Smooth muscle cell (in vitro differentiated cells): ENCODE results near the gene SLC35C1. TPM values are rescaled to one million over a fixed set of nuclear protein-coding genes. Genes with fewer than 3 reads are reported as not detected.

ENCODE experiments used
- DNase-seq: peaks from one replicate; lab custom pipeline; 2025; ENCODE audit not compliant: unreplicated experiment; lab: John Stamatoyannopoulos, UW
- H2AFZ ChIP-seq: fragments of 200-600 bp; sonication (generic); 2 replicates; pipeline ENCODE4 v1.6.0; 2016; ENCODE audit warnings: antibody characterized with exemption, low read depth, mild to moderate bottlenecking
- H3F3A ChIP-seq: fragments of 200-600 bp; sonication (generic); 2 replicates; pipeline ENCODE4 v1.6.0; 2017; ENCODE audit warnings: antibody characterized with exemption, low read depth
- H3K27ac ChIP-seq: fragments of 200-600 bp; sonication (generic); 2 replicates; pipeline ENCODE4 v1.5.1; 2016; ENCODE audit warnings: low read depth, mild to moderate bottlenecking
- H3K27me3 ChIP-seq: fragments of 200-600 bp; sonication (generic); 2 replicates; pipeline ENCODE4 v1.6.1; 2016; ENCODE audit warnings: low read depth, mild to moderate bottlenecking
- H3K36me3 ChIP-seq: fragments of 200-600 bp; sonication (generic); 2 replicates; pipeline ENCODE4 v1.5.1; 2016; ENCODE audit warnings: low read depth
- H3K4me1 ChIP-seq: fragments of 200-600 bp; sonication (generic); 2 replicates; pipeline ENCODE4 v1.5.1; 2016; ENCODE audit warnings: low read depth
- H3K4me2 ChIP-seq: fragments of 200-600 bp; sonication (generic); 2 replicates; pipeline ENCODE4 v1.6.0; 2016; ENCODE audit warnings: mild to moderate bottlenecking
- H3K4me3 ChIP-seq: fragments of 200-600 bp; sonication (generic); 2 replicates; pipeline ENCODE4 v1.5.1; 2016; ENCODE audit warnings: mild to moderate bottlenecking
- H3K79me2 ChIP-seq: fragments of 200-600 bp; sonication (generic); 2 replicates; pipeline ENCODE4 v1.6.0; 2016; ENCODE audit warnings: low read depth, mild to moderate bottlenecking
- H3K9ac ChIP-seq: fragments of 200-600 bp; sonication (generic); 2 replicates; pipeline ENCODE4 v1.6.0; 2016; ENCODE audit warnings: low read depth
- H3K9me3 ChIP-seq: fragments of 200-600 bp; sonication (generic); replicated peaks from 2 replicates; pipeline ENCODE4 v1.5.1; 2016; ENCODE audit warnings: low read depth
- H4K20me1 ChIP-seq: fragments of 200-600 bp; sonication (generic); 2 replicates; pipeline ENCODE4 v1.6.0; 2016; ENCODE audit warnings: low read depth
- CTCF ChIP-seq: fragments of 200-600 bp; sonication (generic); IDR thresholded peaks from 2 replicates; pipeline ENCODE4 v1.5.1; 2017; ENCODE audit warnings: borderline replicate concordance, mild to moderate bottlenecking, antibody characterized with exemption; ENCODE audit not compliant: insufficient read depth, poor library complexity, severe bottlenecking
- WGBS: methylation state at CpG from one replicate; pipeline ENCODE4 v1.1.7; 2016; ENCODE audit warnings: low lambda C conversion rate; 5-methylcytosine and 5-hydroxymethylcytosine counted together
- polyA plus RNA-seq: library from polyadenylated mRNA; unstranded; fragments of >200 nt; fragmentation: Nextera tagmentation; extraction: Ambion mirVana; gene quantifications from 2 replicates; pipeline ENCODE4 v1.2.1, GENCODE V29; 2016
- total RNA-seq: library from RNA; depleted of rRNA; stranded (reverse); fragments of >200 nt; gene quantifications from 2 replicates; pipeline ENCODE4 v1.2.3, GENCODE V29; 2014

Gene SLC35C1
- total and polyA plus RNA-seq, 2 experiments from 2014 or later: 8.9 to 32.7 TPM

DNA sequence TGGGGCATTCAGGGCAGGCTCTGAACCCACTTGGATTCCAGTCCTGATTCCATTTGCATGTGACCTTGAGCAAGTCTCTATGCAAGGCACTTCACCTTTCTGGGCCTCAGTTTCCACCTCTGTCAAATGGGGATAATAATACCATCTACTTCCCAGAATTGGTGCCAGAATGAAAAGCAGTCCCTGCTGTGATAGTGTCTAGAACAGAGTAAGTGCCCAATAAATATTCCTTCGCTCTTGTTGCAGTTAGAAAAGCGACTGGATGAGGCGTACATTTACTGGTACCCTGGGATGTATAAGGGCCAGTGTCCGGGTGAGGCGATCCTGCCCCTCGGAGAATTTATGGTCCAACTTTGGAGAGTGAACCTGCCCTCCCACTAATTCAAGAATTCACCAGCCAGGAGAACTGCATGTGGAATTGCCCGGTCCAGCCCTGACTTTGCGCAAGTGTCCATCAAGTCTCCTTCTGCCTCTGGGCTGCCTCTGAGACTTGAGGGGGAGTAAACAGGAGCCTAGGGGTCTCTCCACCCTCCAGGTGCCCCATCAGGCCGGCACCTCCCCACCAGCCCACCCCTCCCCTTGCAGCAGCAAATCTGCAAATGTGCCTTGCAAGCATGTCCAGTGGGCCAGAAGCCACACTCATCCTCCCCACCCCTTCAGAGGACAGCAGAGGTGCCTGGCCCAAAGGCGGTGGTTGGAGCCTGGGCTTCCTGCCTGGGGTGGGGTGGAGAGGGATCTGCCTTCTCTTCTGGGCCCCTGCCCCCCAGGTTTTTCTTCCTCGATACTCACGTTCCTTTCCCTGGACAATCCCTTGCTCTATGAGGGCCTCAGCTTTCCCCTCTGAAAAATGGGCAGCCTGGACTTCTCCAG is 30.9 kb upstream of the SLC35C1 start:
- no peak for TF ChIP-seq CTCF

GRCh38 chr11:45774786-45775185 is 30.2 kb upstream of the SLC35C1 start:
- Histone ChIP-seq H3K36me3 (no peaks in the 10 kb centered on the region), H3F3A (no peaks in the 10 kb centered on the region), H3K9me3 (no peaks in the 10 kb centered on the region), H3K4me3 (no peak overlapping the region), H3K79me2 (no peaks in the 10 kb centered on the region), H3K27ac (no peak overlapping the region), H2AFZ (no peak overlapping the region), H3K27me3 (no peaks in the 10 kb centered on the region), H3K4me1 (no peaks in the 10 kb centered on the region), H3K9ac (no peak overlapping the region), H3K4me2 (no peak overlapping the region), H4K20me1 (no peaks in the 10 kb centered on the region)
- TF ChIP-seq CTCF: no peak
- no peak for DNase-seq
- WGBS: 97% methylated on average over 4 of the region's 4 CpGs

More for the DNA sequence above, 30.9 kb upstream of the SLC35C1 start:
- 88% methylated on average over 10 of the region's 12 CpGs for WGBS
- Histone ChIP-seq H3K36me3 (no peaks in the 10 kb centered on the region), H3K4me2 (no peak overlapping the region), H3F3A (no peaks in the 10 kb centered on the region), H3K4me3 (no peak overlapping the region), H3K9me3 (no peaks in the 10 kb centered on the region), H3K27ac (no peak overlapping the region), H3K27me3 (no peaks in the 10 kb centered on the region), H3K4me1 (no peaks in the 10 kb centered on the region), H4K20me1 (no peaks in the 10 kb centered on the region), H2AFZ (no peak overlapping the region), H3K9ac (no peak overlapping the region), H3K79me2 (no peaks in the 10 kb centered on the region)
- no peak for DNase-seq

DNA sequence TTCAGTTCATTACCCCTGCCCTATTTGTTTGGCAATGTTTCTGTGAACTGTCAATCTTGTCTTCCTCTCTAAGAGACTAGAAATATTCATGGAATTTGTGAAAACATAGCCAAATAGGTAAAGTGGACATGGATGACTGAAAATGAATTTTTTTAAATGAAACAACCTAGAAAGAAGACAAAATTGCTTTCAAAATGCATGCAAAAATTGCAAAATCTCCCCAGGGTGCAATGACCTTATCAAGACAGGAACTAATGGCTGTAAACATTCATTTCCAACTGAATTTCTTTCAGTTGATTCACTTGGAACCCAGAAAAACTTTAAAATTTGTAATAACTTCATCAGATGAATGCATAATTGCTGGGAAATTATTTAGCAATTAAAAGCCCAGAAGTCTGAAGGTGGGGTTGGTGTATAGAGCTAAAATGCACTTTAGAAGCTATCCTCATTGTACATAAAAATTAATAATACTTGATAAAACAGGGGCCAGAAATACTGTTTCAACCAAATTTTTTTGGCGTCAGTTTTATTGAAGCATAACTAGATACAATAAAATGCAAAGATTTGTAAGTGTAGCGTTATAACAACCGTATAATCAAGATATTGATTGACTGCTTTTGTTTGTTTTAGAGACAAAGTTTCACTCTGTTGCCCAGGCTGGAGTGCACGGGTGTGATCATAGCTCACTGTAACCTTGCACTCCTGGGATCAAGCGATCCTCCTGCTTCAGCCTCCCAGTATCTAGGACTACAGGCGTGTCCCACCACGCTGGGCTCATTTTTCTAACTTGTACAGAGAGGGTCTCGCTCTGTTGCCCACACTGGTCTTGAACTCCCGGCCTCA is 27.6 kb upstream of the SLC35C1 start:
- Histone ChIP-seq H4K20me1 (no peaks in the 10 kb centered on the region), H3K9me3 (no peaks in the 10 kb centered on the region), H3K4me1 (no peaks in the 10 kb centered on the region), H3K27ac (no peak overlapping the region), H3K4me2 (no peak overlapping the region), H3K36me3 (no peaks in the 10 kb centered on the region), H3K4me3 (no peak overlapping the region), H3K9ac (no peak overlapping the region), H3K79me2 (no peaks in the 10 kb centered on the region), H3K27me3 (no peaks in the 10 kb centered on the region), H2AFZ (no peak overlapping the region), H3F3A (no peaks in the 10 kb centered on the region)
- 90% methylated on average over 9 of the region's 9 CpGs for WGBS
- DNase-seq: no peak
- TF ChIP-seq CTCF: no peak
